ENCODE measurements around the gene NTN3.

GRCh38 chr16:2484898-2485508 lies 13.9 kb downstream of the NTN3 start:
- no peak for TF ChIP-seq CTCF (IDR thresholded peaks at IDR 0.05)
- TF ChIP-seq EP300 (IDR thresholded peaks at IDR 0.05) = no peak
- no peak for TF ChIP-seq POLR2A (IDR thresholded peaks at IDR 0.05)
